ENCODE data around the gene THOC7.

The THOC7 gene

DNA sequence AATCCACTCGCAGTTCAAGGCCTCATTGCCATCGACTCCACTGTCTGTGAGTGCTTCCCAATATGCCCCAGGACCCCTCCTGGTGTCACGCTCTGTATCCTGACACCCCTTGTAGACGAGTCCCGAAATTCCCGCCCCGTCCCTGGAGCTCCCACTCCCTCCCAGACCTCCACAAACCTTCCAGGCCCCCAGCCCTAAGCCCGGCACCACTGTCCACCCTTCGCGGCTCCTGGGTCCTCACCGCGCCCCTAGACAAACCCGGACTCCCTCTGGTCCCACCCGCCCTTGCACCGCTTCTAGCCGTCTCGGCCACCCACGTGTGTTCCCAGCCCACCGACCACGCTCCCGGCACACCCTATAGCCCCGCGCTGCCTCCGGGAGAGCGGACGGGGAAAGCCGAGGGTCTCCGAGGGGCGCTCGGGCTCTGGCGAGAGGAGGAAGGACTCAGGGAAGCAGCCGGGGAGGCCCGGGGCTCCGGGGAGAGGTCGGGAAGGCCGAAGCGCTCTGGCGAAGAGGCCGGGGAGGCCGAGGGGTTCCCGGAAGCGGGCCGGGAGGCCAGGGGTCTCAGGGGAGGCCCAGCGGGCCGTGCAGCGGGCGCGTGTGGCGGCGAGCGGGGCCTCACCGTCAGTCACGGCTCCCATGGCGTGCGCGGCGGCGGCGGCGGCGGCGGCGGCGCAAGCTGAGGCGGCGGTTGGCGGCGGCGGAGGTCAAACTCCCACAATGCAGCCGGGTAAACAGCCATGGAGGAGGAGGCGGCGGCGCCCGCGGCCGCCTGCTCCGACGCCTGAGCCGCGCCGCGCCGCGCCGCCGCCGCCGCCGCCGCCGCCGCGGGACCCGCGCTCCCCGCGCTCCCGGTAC is at the start of gene THOC7, which contains the start of gene ATXN7:
Gene THOC7, minus strand, starts transcription at position 656 of the 858 bp plus-strand sequence. Its CDS starts 15 bp downstream, at position 641.
Gene ATXN7, plus strand, starts transcription at position 718 of the 858 bp plus-strand sequence. CDS start 48,732 bp downstream, outside the sequence.
- peak; percentile 25 to 50 for DNase-seq (ENCODE audit: extremely low read depth in 1 of 2, low read depth in 1 of 2)

DNA sequence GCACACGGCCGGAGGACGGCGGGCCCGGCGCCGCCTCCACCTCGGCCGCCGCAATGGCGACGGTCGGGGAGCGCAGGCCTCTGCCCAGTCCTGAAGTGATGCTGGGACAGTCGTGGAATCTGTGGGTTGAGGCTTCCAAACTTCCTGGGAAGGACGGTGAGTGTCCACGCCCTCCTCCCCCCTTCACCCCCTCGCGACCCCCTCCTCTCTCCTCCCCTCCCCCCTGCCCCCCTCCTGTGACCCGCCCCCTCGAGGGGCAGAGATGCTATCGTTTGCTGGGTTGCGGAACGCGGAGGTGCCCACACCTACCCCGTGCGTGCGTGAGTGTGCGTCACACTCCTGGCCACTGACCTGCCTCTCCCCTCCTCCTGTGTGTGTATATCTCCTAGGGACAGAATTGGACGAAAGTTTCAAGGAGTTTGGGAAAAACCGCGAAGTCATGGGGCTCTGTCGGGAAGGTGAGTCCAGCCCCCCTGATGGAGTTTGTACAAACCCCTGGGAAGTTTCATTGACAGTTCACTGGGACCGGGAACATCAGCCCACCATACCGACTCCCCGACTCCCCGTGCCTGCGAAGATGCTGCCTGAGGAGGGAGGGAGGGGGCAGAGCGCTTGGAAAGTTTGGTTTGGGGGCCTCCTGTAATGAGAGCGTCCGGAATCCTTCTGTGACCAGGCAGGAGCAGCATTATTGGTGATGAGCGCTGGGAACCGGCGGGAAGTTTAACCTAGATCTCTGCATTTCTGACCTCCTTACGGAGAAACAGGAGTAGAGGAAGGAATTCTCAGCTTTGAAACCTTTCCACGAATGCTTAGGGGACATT is 49.4 kb upstream of the THOC7 start:
- peak in 1 of 2 donors; percentile 19 for DNase-seq (ENCODE audit: extremely low read depth in 1 of 2, low read depth in 1 of 2)

GRCh38 chr3:63911873-63912767 is 48.5 kb upstream of the THOC7 start, which contains the start of gene SCAANT1:
Gene SCAANT1 (minus strand): TSS chr3:63912383.
- DNase-seq (ENCODE audit: extremely low read depth in 1 of 2, low read depth in 1 of 2) = peak; percentile 68 to 70

DNA sequence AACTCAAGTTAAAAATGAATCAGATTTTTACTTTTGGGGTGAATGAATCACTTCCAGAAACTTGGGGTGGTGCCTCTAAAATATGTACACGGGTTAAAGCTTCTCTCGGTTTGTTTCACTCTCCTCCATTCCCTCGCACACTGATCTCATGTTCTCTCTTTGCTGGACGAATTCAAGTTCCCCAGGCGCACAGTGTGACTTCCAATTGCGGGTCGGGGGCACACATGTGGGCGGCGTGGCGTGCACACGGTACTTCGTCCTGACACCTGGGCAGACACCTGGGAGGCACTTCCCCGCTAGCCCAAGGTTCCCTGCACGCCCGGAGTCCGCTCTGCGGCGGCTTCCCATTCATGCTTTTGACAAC is 47.9 kb upstream of the THOC7 start:
- no peak for DNase-seq (ENCODE audit: extremely low read depth in 1 of 2, low read depth in 1 of 2)

DNA sequence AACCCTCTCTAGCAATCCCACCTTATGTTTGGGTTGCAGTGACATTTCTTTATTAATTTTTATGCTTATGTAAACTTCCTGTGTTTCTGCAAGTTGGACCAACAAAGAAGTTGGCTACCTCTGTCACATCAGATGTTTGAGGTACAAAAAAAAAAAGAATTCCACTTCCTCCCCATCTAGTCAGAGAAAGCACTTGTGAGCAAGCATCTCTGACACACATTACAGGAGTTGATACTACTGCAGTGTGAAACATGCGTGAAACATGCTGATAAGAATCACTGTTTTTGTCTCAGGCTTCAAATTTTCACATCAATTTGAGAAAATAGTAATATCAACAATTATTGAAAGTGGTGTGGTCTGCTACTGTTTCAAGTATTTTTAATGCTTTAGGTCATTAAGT is 47.3 kb upstream of the THOC7 start:
- no peak for DNase-seq (ENCODE audit: extremely low read depth in 1 of 2, low read depth in 1 of 2)

- no peak for DNase-seq (ENCODE audit: extremely low read depth in 1 of 2, low read depth in 1 of 2)
Observed at GRCh38 chr3:63910001-63910400, 46.4 kb upstream of the THOC7 start.

DNA sequence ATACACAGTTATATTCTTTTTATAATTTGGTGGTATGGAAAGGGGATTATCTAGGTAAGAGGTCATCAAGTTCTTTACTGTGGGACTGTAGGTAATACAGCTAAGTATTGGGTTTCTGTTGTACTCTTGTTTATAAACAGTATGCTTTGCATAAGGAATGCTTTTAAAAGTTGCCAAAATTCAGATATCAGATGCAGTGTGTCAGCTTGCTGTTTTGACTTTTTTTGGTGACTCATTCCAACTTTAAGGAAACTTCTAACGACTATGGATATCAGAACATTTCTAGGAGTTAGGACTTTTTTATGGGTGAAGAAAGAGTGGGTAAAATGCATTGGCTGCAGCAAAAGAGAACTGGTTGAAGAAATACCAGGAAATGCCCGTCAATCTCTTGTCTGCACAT is 45.8 kb upstream of the THOC7 start:
- DNase-seq (ENCODE audit: extremely low read depth in 1 of 2, low read depth in 1 of 2) = no peak

DNA sequence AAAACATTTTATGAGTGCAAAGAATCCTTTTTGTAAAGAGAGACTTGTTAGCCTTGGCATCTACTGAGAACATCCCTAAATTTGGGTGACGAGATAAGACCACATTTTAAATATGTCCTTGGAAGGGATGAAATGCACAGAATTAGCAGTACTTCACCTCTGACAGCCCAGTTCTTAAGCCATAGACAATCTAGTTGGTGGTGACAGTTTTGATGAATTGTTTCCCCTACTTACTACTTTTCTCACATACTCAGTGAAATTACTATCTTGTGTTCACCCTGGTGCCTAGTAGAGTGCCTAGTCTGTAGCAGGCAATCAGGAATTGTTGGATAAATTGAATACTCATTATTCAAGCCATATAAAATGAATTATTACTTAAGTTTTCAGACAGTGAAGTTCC is 45.2 kb upstream of the THOC7 start:
- DNase-seq (ENCODE audit: extremely low read depth in 1 of 2, low read depth in 1 of 2) = no peak

- DNase-seq (ENCODE audit: extremely low read depth in 1 of 2, low read depth in 1 of 2) = no peak
Observed at GRCh38 chr3:63908081-63908736, 44.6 kb upstream of the THOC7 start.

- DNase-seq (ENCODE audit: extremely low read depth in 1 of 2, low read depth in 1 of 2) = no peak
Observed at GRCh38 chr3:63905731-63906620, 42.4 kb upstream of the THOC7 start.

GRCh38 chr3:63900459-63900858 is 36.9 kb upstream of the THOC7 start:
- no peak for DNase-seq (ENCODE audit: extremely low read depth in 1 of 2, low read depth in 1 of 2)

GRCh38 chr3:63900010-63900409 is 36.4 kb upstream of the THOC7 start:
- DNase-seq (ENCODE audit: extremely low read depth in 1 of 2, low read depth in 1 of 2) = no peak

- no peak for DNase-seq (ENCODE audit: extremely low read depth in 1 of 2, low read depth in 1 of 2)
Observed at GRCh38 chr3:63896332-63897030, 32.9 kb upstream of the THOC7 start.

DNA sequence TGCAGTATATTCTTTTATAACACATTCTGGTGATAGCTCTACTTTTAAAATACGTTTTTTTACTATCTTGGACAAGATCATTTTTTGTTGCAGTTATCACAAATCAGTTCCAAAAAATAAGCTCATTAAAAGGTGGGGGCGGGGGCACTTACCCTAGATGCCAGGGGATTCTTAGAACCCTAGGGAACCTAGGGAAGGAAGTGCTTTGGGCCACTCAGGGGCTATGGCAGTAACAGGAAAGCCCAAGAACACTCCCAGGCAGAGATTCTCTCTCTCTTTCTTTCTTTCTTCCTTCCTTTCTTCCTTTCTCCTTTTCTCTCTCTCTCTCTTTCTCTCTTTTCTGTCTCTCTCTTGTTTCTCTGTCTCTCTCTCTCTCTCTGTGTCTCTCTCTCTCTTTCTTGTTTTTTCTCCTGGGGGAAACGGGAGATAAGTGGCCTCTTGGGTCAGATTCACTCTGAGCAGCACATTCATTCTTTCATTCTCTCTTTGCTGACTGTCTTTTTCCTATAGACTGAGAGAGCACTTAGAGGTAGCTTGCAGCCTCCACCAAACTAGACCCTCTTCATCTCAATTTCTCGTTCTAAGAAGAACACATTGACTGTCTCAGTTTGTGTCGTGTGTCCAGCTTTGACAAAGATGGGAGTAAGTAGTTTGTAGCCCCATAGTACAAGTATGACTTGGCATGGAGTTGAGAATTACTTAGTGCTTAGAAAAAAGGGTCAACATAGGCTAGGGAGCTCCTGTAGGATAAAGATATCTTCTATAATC is 32.0 kb upstream of the THOC7 start:
- DNase-seq (ENCODE audit: extremely low read depth in 1 of 2, low read depth in 1 of 2) = no peak

- DNase-seq (ENCODE audit: extremely low read depth in 1 of 2, low read depth in 1 of 2) = no peak
Observed at GRCh38 chr3:63892773-63893352, 29.3 kb upstream of the THOC7 start.

DNA sequence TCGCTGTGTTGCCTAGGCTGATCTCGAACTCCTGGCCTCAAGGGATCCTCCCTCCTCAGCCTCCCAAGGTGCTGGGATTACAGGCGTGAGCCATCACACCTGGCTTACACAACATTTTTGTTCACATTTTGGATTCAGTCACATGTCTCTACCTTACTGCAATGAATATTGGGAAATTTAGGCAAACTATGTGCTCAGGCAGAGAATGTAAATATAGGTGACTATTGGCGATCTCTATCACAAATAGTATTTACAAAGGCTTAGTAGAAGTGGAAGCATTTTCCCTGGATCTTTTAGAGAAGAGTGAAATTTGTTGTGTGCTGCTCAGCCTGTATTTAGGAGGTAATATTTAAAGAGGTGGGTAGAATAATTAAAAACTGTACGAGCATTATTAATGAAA is 27.9 kb upstream of the THOC7 start:
- DNase-seq (ENCODE audit: extremely low read depth in 1 of 2, low read depth in 1 of 2) = no peak

GRCh38 chr3:63886858-63887257 is 23.3 kb upstream of the THOC7 start:
- DNase-seq (ENCODE audit: extremely low read depth in 1 of 2, low read depth in 1 of 2) = no peak

DNA sequence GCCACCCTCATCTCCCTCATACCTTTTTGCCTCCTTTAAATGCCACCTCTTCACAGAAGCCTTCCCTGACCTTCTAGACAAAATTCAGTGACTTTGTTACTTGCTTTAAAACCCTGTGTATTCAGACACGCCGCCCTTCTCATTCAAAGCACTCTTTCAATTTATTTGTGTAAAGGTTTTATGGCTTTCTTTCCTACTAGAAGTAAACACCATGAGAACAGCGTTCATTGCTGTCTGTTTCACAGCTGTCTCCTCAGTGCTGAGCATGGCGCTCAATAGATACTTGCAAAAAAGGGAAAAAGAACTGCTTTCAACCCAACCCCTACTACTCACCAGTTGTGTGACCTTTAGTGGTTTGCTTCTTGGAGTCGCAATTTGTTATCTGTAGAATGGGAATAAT is 17.0 kb upstream of the THOC7 start:
- no peak for DNase-seq (ENCODE audit: extremely low read depth in 1 of 2, low read depth in 1 of 2)
